DMS 273 treated with DMSO at 0.1 percent for 48 hours (cell line): ENCODE measurements around the gene EFNA2.

Experiments
- DNase-seq: peaks from one replicate; lab custom pipeline; 2025; lab: John Stamatoyannopoulos, UW

The EFNA2 gene

DNA sequence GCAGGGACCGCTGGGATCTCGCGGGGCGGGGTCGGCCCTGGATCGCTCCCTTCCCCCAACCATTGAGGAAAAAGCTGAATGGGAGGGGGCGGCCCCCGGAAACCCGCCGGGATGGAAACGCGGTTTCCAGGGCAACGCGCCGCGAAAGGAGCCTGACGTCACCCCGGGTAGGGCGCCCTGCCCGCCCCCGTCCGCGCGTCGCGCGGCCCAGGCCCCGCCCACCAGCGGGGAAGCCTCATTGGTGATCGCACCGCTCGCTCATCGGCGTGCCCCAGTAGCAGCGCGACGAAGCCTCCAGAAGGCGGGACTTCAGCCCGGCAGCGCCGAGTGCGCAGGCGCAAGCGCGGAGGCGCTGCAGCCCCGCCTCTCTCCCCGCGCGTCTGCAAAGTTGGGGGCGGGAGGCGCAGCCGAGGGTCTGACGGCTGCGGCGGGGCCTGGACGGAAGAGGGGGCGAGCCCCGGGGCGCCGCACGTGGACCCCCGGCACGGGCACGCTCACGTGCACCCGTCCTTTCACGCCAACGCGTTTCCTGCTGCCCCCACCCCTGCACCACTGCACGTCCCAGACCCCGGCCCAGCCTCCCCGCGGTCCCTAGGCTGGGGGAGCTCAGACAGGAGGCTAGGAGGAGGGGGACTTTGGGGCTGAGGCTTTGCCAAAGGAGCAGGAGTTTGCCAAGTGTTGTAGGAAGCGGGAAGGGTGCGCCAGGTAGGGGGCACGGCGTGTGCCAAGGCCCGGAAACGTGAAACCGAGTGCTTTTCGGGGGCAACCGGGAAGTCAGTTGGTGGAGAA is 24.7 kb upstream of the EFNA2 start:
- peak; percentile 85 for DNase-seq

DNA sequence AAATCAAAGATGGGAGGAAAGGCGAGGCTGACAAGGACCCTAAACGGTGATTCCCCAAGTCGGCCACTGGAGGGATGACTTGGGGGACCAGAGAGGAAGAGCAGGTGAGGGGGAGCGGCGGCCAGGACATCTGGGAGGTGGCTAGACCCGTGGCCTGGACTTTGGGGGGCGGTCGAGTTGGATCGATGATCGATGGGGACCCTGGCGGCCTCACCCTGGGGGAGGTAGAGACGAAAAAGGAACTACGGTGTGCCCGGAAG is 24.2 kb upstream of the EFNA2 start:
- no peak for DNase-seq

DNA sequence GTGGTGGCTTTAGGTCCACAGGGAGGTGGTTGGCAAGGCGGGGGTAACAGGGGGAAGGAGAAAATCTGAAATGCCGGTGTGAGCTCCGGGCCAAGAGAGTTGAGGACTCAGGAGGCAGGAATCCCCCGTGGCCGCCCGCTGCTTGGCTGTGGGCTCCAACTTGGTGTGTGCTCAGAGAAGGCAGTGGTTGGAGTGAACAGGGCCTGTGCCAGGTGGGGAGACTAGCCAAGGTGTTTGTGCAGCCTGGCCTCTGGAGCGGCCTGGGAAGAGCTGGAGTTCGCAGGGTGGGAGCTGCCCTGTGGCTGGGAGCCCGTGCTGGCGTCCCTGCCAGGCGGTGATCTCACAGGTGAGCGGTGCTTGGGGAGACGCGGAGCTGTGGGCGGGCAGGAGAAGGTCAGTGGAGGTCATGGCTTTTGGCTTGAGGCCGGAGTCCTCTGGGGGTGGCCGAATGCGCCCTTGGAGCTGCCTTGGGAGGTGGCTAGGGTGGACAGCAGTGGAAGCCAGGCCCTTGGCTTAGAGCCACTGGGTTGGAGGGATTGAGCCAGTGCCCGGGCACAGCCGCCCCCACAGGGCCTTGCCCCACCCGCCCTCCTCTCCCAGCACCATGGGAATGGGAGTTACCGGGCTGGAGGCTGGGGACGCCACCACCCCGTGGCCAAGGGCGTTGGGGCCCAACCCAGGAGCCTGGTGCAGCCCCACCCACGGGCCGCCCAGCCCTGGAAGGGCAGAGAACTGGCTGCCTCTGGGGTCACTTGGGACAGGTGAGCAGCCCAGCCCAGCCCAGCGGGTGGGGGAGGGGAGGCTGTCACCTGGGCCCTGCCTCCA is 23.7 kb upstream of the EFNA2 start:
- no peak for DNase-seq

DNA sequence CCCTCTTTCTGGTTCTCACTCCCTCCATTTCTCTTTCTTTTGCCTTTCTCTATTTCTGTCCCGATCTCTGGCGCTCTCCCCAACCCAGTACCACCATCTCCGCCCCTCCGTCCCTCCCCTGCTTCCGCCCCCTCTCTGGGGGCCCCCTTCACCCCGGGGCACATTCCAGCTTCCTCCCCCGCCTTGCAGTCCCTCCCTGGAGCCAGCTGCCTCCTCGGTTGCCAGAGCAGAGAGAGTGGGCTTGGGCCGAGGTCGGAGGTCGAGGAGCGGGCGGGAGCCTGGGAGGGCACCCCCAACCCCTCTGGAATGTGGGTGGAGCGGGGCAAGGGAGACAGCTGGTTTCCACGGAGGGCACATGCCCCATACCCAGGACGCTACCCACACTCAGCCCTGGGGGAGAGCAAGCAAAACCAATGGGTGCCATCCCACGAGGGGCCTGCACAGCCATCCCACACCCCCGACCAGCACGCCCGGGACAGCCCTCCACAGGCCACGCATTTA is 23.0 kb upstream of the EFNA2 start:
- no peak for DNase-seq

DNA sequence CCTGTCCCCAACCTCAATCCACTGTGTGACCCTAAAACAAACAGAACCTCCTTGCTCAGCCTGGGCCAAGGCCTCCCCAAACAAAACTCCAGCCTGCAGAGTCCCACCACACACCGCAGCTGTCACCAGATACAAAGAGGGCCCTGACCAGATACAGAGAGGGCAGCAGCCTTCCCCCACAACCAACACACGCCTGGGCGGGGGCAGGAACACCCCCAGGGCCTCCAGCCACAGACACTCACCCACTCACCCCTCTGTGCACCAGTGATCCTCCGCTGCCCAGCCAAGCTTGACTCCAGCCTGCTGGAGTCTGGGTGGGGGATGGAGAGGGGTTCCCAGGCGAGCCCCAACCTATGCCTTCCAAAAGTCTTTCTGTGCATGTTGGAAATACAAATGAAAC is 22.5 kb upstream of the EFNA2 start:
- DNase-seq = no peak

DNA sequence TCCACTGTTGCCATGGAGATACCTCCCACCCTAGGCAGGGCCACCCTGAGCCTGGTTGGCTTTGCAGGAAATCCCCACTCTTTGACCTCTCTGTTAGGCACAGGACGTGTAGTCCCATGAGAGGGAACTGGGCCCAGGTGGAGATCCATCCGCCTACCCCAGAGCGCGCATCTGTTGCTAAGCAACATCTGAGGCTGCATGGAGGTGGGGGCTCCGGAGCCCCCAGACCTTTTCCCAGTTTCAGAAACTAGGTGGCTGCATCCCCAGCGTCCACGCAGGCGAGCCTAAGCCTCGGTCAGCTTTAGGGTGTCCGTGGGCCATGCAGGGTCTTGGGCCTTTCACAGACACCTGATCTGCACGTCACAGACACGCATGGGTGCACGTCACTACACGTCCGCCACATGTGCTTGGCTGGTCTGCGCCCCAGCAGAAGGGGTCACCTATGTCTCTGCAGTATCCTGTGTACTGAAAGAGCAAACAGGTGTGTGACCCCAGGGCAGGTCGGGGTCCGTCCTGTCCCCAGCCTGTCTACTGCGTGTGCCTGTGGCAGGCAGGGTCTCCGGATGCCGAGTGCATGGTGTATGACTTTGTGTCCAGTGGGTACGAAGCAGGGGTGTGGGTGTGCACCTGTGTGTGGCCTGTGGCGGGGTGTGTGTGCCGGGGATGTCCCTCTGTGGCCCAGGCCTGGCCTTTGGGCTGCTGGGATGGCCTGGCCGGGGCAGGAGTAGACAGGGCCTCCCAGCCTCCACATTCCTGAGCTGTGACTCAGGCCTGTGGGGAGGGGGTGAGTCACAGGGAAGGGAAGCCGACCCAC is 20.7 kb upstream of the EFNA2 start:
- no peak for DNase-seq

DNA sequence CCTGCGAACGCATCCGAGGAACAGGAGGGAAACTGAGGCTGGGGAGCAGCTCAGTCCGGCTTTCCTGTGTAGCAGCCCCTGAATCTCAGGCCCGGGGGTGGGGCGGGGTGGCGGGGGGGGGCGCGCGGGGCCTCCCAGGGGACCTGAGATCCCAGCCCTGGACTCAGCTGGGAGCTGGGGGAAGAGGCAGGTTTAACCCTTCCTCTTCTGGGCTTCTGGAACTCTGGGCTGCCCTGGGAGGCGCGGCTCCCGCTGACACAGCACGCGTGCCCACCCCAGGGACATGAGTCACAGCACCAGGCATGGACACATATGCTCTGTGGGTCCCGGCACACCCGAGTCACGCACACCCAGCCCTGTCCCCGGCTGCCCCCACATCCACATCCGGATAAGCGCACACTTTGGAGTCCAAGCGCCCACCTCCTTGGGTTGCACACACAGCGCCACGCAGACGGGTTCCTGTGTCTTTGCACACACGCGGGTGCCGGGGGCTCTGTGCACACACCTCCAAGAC is 20.0 kb upstream of the EFNA2 start:
- DNase-seq = no peak

DNA sequence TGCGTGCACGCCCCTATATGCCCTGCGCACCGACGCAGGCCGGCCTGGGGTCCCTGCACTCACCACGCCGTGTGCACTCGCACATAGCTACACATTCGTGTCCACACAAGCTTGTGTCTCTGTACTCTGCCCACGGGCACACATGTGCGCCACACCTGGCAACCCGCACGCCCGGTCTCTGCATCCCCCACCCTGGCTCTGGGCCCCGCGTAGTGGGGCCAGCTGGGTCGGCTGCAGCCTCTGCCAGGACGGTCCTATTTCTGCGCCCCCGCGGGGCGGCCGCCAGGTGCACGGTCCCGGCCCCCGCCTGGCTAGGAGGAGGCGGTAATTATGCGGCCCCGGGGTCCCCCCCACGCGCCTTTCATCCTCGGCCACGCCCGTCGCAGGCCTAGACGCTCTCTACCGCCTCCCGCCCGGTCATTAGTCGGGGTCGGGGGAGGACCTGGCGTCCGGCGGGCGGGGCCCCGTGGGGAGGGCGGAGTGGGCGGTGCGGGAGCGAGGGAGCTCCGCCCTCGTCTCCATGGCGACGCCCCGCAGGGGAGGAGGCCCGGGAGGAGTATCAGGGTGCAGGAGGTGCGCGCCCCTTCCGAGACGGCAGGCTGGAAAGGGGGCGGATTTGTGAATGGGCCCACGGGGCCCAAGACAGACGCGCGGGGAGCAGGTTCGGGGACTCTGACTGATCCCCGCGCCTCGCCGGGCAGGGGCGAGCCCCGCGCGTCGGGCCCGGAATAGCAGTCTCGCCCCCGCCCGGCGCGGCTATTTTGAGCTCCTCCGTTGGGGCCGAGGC is 19.4 kb upstream of the EFNA2 start:
- DNase-seq = no peak

DNA sequence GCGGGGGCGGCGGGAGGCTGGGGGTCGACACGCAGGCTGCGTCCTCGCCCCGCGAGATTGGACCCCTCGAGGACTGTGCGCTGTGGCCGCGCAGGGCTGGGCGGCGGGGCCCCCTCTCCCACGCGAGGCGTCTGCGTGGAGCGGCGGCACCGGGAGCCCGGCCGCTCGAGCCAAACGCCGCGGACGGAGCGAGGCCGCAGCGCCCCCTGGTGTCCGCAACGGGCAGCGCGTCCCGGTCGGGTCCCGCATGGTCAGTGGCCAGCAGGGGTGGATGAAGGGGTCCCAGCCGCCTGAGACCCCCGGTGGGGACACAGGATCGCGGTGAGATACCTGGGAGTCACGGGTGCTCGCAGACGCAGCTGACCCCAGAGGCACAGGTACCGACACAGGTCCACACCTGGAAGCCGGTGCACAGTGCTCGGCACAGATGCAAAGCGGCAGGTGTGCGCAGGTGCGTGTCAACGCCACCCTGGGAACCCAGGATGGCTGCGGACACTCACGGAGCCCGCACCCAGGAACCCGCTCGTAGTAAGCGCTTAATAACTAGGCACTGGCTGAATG is 18.7 kb upstream of the EFNA2 start:
- DNase-seq = no peak

DNA sequence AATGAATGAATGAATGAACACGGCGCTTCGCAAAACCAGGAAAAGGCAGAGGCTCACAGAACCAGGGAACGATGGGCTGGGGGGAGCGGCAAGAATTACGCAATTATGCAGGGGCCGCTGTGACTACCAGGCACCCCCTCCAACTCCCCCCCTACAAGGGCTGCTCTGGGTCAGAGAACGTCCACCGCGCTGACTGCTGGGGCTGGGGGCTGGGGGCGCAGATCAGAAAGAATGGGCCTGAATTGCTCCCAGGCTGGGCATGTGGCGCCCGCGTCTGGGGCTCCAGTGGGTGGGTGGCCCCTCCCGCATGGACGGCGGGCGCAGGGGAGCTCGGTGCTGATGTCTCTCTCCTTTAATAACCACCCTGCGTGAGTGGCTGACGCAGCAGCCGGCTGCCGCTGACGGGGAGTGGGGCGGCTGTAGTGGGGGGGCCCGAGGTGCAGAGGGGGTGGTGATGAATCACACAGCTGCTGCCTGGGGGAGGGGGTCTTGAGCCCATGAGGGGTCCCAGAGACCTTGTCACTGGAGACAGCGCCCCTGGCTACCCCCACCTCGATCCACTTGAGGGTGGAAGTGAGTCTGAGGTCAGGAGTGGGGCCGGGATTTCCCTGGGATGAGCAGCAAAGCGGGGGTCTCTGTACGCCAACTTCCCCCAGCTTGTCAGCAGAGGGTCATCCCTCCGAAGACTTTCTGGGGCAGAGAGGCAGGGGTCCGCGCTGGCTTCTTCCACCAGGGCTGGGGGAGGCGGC is 18.0 kb upstream of the EFNA2 start:
- no peak for DNase-seq

DNA sequence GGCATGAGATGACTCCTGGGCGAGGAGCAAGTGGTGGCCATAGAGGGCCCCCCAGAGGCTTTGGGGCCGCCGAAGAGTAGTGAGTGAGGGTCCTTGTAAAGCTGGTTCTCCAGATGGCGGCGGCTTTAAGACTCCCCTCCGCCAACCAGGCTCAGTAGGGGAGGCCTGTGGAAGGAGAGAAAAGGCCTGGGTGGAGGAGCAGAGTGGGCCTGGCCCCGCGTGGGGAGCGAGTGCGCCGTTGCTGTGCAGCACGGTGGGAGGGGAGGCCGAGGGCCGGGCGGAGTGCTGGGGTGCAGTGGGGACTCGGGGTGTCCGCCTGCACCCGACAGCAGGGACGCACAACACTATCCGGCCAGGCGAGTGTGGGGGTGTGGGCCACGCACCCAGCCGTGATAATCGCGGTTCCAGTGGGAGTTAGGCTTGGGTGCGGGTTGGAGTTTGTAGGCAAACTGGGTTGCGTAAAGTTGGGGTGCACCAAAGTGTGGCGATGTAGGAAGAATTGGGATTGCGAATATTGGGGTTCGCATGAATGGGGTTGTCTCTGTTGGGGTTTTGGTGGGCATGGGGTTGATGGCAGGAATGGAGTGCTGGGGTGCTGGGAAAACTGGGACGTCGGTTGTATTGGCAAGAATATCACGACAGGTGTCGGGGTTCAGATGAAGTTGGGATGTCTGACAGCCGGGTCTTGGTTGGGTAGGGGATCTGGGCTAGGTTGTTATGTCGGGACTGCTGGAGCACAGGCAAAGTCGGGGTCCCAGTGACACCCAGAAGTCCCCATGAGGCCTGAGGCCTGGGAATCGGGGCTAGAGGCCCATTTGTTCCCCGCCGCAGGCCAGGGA is 17.2 kb upstream of the EFNA2 start:
- no peak for DNase-seq

DNA sequence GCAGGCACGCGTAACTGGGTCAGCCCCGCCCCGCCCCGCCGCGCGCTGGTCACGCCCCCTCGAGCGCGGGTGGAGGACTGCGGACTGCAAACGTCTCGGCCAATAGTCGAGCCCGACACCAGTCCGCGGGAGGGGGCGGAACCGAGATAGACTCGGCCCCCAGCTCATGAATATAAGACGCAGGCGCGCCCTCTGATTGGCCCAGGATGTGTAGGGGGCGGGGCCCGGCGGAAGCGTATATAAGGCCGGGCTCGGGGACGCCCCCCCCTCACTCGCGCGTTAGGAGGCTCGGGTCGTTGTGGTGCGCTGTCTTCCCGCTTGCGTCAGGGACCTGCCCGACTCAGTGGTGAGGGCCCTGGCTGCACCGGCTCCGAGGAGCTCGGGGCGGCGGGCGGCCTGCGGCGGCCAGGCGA is 16.6 kb upstream of the EFNA2 start, which contains the start of gene CIRBP:
Gene CIRBP (plus strand): TSS at position 268 of the 413 bp plus-strand sequence. CDS start 1,602 bp downstream, outside the sequence.
- DNase-seq = peak; percentile 92

DNA sequence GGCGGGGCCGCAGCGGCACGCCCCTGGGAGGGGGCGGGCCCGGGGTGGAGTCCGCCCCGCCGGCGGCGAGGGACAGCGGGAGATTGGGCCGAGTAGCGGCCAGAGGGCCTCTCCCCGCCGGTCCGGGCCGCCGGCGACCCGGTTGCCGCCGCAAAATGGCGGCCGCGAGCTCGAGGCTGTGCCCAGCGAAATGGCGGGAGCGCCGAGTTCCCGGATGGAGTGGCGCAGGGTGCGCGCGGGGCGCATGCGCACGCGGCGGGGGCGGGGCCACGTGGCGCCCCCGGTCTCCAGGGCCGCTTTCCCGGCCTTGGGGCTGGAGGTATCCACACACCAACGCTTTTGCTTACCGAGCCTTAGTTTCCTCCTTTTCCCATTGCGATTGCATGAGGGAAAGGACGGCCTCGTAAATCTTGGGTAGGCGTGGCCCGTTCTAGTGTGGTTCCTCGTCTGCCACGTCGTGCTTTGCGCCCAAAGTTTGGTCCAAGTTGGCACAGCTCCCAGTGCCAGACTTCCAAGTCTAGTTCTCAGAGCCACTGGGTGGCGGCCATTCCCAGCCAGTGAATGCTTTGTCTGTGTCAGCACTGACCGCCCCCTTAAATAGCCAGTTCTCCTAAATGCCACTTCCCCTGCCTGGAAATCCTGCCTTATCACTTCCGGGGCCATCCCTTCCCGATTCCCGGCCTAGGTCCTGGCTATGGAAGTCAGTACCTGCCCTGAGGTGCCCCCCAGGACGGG is 16.0 kb upstream of the EFNA2 start:
- no peak for DNase-seq

DNA sequence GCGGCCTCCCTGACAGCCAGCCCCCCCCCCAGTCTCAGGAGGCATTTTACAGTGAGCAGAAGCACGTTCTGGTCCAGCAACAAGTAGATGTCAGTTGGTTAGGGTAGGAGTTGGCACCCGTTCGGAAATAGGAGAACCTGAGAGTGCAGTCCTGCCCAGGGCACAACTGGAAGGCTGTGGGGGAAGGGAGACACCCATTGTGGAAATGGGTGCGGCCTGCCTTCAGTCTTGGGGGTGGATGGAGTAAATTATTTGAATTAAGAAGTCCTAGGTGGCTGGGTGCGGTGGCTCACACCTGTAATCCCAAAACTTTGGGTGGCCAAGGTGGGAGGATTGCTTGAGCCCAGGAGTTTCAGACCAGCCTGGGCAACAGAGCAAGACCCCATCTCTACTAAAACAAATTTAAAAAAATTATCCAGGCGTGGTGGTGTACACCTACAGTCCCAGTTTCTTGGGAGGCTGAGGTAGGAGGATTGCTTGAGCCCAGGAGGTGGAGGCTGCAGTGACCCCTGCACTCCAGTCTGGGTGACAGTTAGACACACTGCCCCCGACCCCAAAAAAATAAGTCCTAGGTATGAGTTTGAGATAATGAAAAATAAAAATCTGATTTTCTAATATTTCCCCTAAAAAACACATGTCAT is 15.3 kb upstream of the EFNA2 start:
- no peak for DNase-seq

DNA sequence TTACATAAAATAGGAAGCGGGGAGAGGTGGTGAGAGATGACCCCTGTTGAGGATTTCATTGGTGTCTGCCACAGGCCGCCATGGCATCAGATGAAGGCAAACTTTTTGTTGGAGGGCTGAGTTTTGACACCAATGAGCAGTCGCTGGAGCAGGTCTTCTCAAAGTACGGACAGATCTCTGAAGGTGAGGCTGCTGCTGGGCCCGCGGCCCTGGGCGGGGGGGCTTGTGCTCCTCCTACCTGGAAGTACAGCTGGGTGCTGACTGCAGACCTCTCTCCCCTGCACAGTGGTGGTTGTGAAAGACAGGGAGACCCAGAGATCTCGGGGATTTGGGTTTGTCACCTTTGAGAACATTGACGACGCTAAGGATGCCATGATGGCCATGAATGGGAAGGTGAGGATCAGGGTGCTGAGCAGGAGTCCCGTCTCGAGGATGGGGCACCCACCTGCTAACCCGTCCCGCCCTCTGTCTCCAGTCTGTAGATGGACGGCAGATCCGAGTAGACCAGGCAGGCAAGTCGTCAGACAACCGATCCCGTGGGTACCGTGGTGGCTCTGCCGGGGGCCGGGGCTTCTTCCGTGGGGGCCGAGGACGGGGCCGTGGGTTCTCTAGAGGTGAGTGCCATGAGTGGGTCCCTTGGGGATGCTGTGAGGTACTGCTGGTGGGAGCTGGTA is 14.7 kb upstream of the EFNA2 start:
- DNase-seq = no peak

DNA sequence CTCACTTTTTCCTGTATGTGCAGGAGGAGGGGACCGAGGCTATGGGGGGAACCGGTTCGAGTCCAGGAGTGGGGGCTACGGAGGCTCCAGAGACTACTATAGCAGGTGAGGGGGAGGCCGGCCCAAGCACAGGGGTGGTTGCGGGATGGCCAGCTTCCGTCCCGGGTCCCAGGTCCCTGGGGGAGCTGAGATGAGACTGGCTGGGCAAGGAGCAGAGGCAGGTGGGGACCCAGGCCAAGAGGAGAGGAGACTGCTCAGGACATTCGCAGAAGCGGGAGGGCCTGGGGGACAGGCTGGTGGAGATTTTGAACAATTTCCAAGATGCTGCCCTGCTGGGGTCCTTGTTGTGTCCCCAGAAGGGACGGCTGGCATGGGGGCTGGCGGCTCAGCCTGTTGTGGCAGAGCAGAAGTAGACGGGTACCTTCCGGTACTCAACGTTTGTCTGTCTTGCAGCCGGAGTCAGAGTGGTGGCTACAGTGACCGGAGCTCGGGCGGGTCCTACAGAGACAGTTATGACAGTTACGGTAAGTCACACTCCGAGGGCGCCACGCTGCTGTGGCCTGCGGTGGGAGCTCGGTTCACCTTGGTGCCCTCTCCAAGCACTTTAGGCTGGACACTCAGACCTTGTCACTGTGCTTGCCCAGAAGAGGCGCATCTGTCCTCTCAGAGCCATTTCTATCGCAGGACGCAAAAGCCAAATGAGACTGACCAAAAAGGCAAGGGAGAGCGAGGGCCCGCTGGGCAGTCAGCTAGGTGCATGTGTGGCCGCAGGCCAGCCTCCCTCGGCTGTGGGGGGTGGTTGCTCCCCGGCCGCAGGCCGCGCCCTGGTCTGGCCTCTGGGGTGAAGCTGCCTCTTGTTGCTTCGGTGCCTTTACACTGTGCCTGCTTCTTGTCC is 13.9 kb upstream of the EFNA2 start:
- DNase-seq = no peak
